ENCODE measurements around the gene SLC37A4. TPM values are rescaled to one million over a fixed set of nuclear protein-coding genes. Genes with fewer than 3 reads are reported as not detected.

SLC37A4 gene
- total RNA-seq, 1 donor from 2014 or later = 5.5 TPM

Small RNA genes within 50 kb of the gene (small RNA-seq; reads per million reads assigned to genes)
- gene AP003392.2 (ENCODE audit: low replicate concordance) (not detected), gene RF00017 (ENCODE audit: low replicate concordance) (not detected), gene RF00019 (ENCODE audit: low replicate concordance) (not detected)

Other genes starting within 250 kb of the SLC37A4 start
- gene DDX6, start 239.7 kb downstream of the SLC37A4 start, total RNA-seq = 137 TPM
- gene CXCR5, start 147.0 kb downstream of the SLC37A4 start, total RNA-seq = not detected
- gene BCL9L, start 105.0 kb downstream of the SLC37A4 start, total RNA-seq = 20.9 TPM
- not detected for gene UPK2, start 74.6 kb downstream of the SLC37A4 start, total RNA-seq
- gene FOXR1, start 59.1 kb downstream of the SLC37A4 start, total RNA-seq = not detected
- gene CENATAC, start 32.7 kb downstream of the SLC37A4 start, total RNA-seq = 25.2 TPM
- 818 TPM for gene RPS25, start 12.5 kb downstream of the SLC37A4 start, total RNA-seq
- 34.2 TPM for gene TRAPPC4, start 12.1 kb downstream of the SLC37A4 start, total RNA-seq
- gene HYOU1, start 26.3 kb upstream of the SLC37A4 start, total RNA-seq = 31.6 TPM
- gene VPS11, start 36.9 kb upstream of the SLC37A4 start, total RNA-seq = 25.4 TPM
- gene HMBS, start 54.0 kb upstream of the SLC37A4 start, total RNA-seq = 10.5 TPM
- gene DPAGT1, start 71.0 kb upstream of the SLC37A4 start, total RNA-seq = 10.4 TPM
- 4.5 TPM for gene C2CD2L, start 76.5 kb upstream of the SLC37A4 start, total RNA-seq
- gene HINFP, start 90.7 kb upstream of the SLC37A4 start, total RNA-seq = 14.3 TPM
- 1.1 TPM for gene ABCG4, start 118.2 kb upstream of the SLC37A4 start, total RNA-seq
- gene NLRX1, start 137.8 kb upstream of the SLC37A4 start, total RNA-seq = 19.1 TPM
- 0.59 TPM for gene NHERF4, start 154.6 kb upstream of the SLC37A4 start, total RNA-seq
- gene CBL, start 175.5 kb upstream of the SLC37A4 start, total RNA-seq = 10.9 TPM